Left cardiac atrium (tissue), 4 donors: ENCODE data around the gene SERPINB12. TPM values are rescaled to one million over a fixed set of nuclear protein-coding genes. Genes with fewer than 3 reads are reported as not detected.
A peak's percentile ranks its signal among the peaks of the same experiment; 100 is the strongest.

Experiments
- ATAC-seq, 2 donors: fragments of 200-7000 bp; cut with Tn5 transposase; one replicate each; pipeline ENCODE4 v1.9.1; 2020; ENCODE audit warnings: mild to moderate bottlenecking in 2 of 2, moderate library complexity in 2 of 2
- DNase-seq: peaks from one replicate; pipeline ENCODE4 v3.0.0-alpha.2; 2020
- intact Hi-C, 2 donors: fragments of 100-400 bp; cut with DNase I; formaldehyde crosslinking; loops; one replicate each; pipeline versions ENCODE4 v1.14.1 to v1.15.1; 2022 to 2023
- total RNA-seq, 2 donors: library from RNA; stranded (reverse); fragmentation: NEBNext Ultra II Directional; extraction: Animal tissue kit (Norgen Biotek cat#: 25700); gene quantifications; one replicate each; pipeline ENCODE4 v1.2.1, GENCODE V29; 2021
- donor health status: DM: no; HTN: yes; CAD: no.
- donor health status: DM: no; HTN: yes; CAD: no; lungs with severe emphysema.
- donor health status: DM: yes; HTN: yes; CAD: no.
- donor health status: Dilated cardiomyopathy.

The SERPINB12 gene
- total RNA-seq, 2 donors from 2014 or later = not detected

GRCh38 chr18:63588909-63589308 is 46.7 kb downstream of the SERPINB12 start:
- intact Hi-C loops = no loop called here
- ATAC-seq (no peak), DNase-seq (no peak)

DNA sequence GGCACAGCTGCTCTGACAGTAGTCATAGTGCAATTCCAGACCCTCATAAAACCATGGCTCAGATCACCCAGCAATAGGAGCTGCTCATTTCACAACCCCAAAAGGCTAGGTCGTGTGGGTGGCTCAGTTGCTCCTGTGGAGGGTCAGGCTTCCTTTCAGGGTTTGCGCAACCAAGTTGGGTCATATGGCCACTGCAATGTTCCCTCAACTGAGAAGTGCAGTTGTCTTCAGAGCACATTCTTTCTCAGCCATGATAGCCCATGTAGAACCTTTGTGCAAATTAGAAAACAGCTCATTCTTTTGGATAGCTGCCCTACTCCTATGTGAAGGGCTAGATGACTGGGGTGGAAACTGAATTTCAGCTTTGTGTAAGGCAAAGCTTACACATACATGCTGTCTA is 48.2 kb downstream of the SERPINB12 start:
- ATAC-seq (no peak), DNase-seq (no peak)
- intact Hi-C loops = no loop called here

DNA sequence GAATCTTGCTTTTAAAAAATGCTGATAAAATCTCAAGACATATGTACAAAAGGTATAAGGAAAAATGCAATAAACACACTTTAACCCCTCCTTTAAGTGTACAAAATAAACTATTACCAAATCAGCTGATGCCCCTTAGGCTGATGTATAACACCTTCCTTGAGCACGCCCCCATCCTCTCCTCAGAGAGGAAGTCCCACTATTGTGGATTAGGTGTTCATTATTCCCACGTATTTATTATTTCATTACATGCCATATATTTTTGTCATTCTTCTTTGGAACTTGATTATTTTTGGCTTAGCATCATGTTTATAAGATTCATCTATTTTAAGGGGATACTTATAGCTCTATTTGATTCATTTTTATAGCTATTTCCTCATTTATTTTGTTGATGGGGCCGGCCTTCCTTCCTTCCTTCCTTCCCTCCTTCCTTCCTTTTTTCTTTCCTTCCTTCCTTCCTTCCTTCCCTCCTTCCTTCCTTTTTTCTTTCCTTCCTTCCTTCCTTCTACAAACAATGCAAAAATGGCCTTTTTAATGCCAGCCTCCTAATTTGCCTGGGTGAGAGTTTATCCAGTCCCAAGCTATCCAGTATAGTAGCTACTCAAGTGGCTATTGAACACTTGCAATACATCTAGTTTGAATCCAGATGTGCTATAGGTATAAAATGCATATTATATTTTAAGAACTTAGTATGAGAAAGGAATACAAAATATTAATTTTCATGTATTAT is 49.0 kb downstream of the SERPINB12 start:
- no peak for ATAC-seq
- no peak for DNase-seq
- intact Hi-C loops = no loop called here

GRCh38 chr18:63591725-63592124 is 49.6 kb downstream of the SERPINB12 start:
- intact Hi-C loops = no loop called here
- ATAC-seq (no peak), DNase-seq (no peak)

DNA sequence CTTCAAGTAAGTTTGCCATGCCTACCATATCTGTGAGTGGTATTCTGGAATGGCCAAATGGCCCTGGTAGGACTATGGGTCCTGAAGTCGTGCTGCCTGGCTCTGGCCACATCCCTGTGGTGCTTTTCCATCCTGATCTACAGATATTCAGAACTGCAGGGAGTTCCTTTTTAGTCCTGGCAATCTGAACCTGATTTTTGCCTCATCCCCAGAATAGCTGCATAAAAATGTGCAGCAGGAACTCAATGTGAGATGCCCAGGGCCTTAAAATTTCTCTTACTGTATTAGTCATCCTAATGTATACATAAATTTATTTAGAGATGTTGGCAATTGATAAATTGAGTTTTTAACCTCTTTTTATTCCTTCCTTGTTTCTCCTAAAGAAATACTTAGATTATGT is 50.3 kb downstream of the SERPINB12 start:
- DNase-seq = no peak
- no peak for ATAC-seq
- intact Hi-C loops = no loop called here

- DNase-seq = no peak
- ATAC-seq = no peak
- intact Hi-C loops = no loop called here
Observed at GRCh38 chr18:63596964-63597363, 54.8 kb downstream of the SERPINB12 start.

DNA sequence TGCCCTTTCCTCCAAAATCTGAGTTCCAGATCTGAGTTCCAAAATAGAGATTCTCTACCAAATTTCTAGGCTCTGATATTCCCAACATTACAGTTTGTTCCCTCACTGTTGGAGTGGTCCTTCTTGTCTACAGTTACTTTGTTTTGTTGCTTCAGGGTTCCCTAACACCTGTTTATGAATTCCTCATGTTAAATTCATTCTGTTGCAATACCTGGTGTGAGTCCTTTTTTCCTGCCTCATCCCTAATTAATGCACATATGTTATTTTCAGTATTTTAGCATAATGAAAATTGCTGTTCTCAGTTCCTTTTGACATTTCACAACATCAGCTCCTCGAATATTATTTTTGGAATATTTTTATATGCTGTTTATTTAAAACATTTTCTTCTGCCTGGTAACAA is 61.2 kb downstream of the SERPINB12 start:
- intact Hi-C loops = no loop called here
- no peak for DNase-seq

GRCh38 chr18:63603772-63604171 is 61.6 kb downstream of the SERPINB12 start:
- intact Hi-C loops = no loop called here
- ATAC-seq = peak in 1 of 2 donors; percentile 54
- no peak for DNase-seq

More for the DNA sequence above, 61.2 kb downstream of the SERPINB12 start:
- no peak for ATAC-seq

- intact Hi-C loops = no loop called here
- no peak for DNase-seq
- ATAC-seq = peak in 1 of 2 donors; percentile 56
Observed at GRCh38 chr18:63604791-63605567, 62.8 kb downstream of the SERPINB12 start.

- no peak for ATAC-seq
- intact Hi-C loops = no loop called here
- DNase-seq = no peak
Observed at GRCh38 chr18:63606526-63606925, 64.4 kb downstream of the SERPINB12 start.

DNA sequence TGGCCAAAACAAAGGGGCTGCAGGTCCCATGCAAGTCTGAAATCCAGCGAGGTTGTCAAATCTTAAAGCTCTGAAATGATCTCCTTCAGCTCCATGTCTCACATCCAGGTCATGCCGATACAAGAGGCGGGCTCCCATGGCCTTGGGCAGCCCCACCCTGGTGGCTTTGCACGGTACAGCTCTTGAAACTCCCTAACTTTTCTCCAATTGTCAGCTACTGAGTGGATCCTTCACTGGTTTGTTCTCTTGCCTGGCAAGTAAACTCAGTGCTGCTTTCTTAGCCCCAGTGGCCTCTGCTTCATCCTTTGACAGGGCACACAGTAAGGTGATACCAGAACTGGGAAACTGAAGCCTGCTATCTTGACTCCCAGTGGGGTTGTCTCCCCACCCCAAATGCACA is 71.3 kb downstream of the SERPINB12 start:
- intact Hi-C loops = no loop called here
- DNase-seq (no peak), ATAC-seq (no peak)

DNA sequence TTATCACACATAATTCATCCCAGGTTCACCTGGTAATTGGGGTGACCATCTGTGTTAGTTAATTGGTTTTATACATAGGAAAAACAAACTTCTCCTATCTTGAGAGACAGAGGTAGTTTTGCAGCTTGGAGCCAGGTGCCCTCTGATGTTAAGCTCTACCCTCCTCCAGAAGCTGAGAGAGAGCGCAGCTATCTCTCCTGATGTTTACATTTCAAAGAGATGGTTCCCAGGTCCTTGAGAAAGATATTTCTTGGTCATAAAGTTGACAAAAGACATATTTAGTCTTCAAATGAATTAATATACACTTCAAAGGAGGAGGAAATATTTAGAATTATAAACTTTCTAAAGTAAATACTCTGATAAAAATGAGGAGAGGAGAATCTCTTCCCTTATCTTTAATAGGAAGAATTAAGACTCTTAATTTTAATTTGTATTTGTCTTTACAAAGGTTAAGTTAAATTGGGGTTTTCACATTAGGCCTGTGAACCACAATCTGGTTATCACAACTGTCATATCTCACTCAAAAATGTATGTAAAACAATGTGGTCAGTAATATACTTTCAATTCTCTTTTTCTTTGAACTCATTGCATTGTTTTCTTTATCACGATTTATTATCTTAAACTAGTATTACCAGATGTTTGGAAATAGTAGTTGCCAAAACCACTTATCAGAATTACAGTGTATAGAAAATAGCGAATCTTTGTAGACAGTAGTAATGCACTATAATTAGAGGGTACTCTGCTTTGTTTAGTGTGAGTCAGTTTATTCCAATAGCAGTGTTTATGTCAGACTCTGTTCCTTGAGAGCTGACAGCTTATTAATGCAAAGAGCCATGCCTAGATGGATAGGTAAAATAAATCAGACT is 75.1 kb downstream of the SERPINB12 start:
- intact Hi-C loops = no loop called here
- DNase-seq (no peak), ATAC-seq (no peak)

DNA sequence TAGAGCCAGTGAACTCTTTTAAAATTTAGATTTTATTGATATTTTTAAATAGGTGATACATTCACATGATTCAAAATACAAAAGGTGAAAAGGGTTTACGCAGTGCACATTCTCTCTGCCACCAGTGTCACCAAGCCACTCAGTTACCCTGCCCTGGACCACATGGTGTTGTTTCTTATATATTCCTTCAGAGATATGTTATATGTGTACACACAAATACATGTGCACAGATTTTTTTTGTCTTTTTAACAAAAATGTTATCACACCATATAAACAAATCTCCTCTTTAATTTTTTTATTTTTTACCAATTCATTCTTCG is 75.7 kb downstream of the SERPINB12 start:
- DNase-seq = no peak
- no peak for ATAC-seq
- intact Hi-C loops = no loop called here

Other genes starting within 250 kb of the SERPINB12 start
- gene BCL2, start 222.6 kb upstream of the SERPINB12 start, total RNA-seq = 10 to 100 TPM; 10.1 to 11.6 TPM
- 10 to 100 TPM; 48.0 to 58.1 TPM for gene KDSR, start 175.2 kb upstream of the SERPINB12 start, total RNA-seq
- 10 to 100 TPM; 21.4 to 28.5 TPM for gene VPS4B, start 119.9 kb upstream of the SERPINB12 start, total RNA-seq
- gene SERPINB5, start 65.4 kb upstream of the SERPINB12 start, total RNA-seq = not detected
- gene SERPINB13, start 45.0 kb downstream of the SERPINB12 start, total RNA-seq = not detected
- gene SERPINB4, start 101.9 kb downstream of the SERPINB12 start, total RNA-seq = not detected
- gene SERPINB3, start 119.5 kb downstream of the SERPINB12 start, total RNA-seq = not detected
- not detected for gene SERPINB11, start 160.6 kb downstream of the SERPINB12 start, total RNA-seq
- gene SERPINB7, start 233.0 kb downstream of the SERPINB12 start, total RNA-seq = not detected